HL-60 (cell line): ENCODE measurements around the gene WNT8A.

Source experiments
- DNase-seq, 2 experiments: peaks; one replicate each; pipeline ENCODE4 v3.0.0-alpha.2; 2010 to 2020; ENCODE audit warnings: low read depth in 1 of 2, low spot score in 1 of 2
- H3K27ac ChIP-seq: fragments of 250-450 bp; sonication (Bioruptor Pico); replicated peaks from 2 replicates; pipeline ENCODE4 v1.5.1; 2020; ENCODE audit warnings: mild to moderate bottlenecking, moderate library complexity
- H3K27me3 ChIP-seq: fragments of 250-450 bp; sonication (Bioruptor Pico); 2 replicates; pipeline ENCODE4 v1.5.1; 2021; ENCODE audit warnings: mild to moderate bottlenecking, moderate library complexity; ENCODE audit not compliant: insufficient read depth, poor library complexity, severe bottlenecking
- H3K4me3 ChIP-seq: replicated peaks from 2 replicates; pipeline ENCODE4 v1.5.1; 2011; ENCODE audit warnings: mild to moderate bottlenecking, control low read depth, low read length; ENCODE audit not compliant: insufficient read depth
- CTCF ChIP-seq: IDR thresholded peaks from one replicate; pipeline ENCODE4 v1.5.1; 2011; ENCODE audit warnings: low read length, control low read depth, inconsistent platforms; ENCODE audit not compliant: insufficient read depth
- GABPA ChIP-seq: IDR thresholded peaks from 2 replicates; pipeline ENCODE4 v1.6.1; 2012; ENCODE audit warnings: low read depth
- POLR2AphosphoS5 ChIP-seq: IDR thresholded peaks from 2 replicates; pipeline ENCODE4 v1.6.1; 2012; ENCODE audit warnings: low read depth
- SPI1 ChIP-seq: IDR thresholded peaks from 2 replicates; pipeline ENCODE4 v1.6.1; 2012; ENCODE audit warnings: low read depth, mild to moderate bottlenecking, borderline replicate concordance
- TF ChIP-seq, protein P1 (sequence below): IDR thresholded peaks from 2 replicates; pipeline ENCODE4 v1.6.1; 2012; ENCODE audit warnings: low read depth; ENCODE audit not compliant: insufficient replicate concordance

Gene WNT8A

DNA sequence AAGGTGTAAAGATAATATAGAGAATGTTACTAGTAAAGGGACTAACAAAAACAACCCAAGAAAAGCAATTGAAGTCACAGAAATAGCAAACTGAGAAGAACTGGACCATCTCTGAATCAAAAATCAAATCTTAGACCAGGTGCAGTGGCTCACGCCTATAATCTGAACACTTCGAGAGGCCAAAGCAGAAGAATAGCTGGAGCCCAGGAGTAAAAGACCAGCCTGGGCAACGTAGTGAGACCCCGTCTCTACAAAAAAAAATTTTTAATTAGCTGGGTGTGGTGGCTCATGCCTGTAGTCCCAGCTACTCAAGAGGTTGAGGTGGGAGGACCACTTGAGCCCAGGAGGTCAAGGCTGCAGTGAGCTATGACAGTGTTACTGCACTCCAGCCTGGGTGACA is 27.3 kb downstream of the WNT8A start:
- Histone ChIP-seq H3K4me3 (no peak overlapping the region), H3K27ac (no peak overlapping the region), H3K27me3 (no peaks in the 10 kb centered on the region)
- TF ChIP-seq CTCF (no peak), POLR2AphosphoS5 (no peak), GABPA (no peak), SPI1 (no peak)
- TF ChIP-seq, protein P1, sequence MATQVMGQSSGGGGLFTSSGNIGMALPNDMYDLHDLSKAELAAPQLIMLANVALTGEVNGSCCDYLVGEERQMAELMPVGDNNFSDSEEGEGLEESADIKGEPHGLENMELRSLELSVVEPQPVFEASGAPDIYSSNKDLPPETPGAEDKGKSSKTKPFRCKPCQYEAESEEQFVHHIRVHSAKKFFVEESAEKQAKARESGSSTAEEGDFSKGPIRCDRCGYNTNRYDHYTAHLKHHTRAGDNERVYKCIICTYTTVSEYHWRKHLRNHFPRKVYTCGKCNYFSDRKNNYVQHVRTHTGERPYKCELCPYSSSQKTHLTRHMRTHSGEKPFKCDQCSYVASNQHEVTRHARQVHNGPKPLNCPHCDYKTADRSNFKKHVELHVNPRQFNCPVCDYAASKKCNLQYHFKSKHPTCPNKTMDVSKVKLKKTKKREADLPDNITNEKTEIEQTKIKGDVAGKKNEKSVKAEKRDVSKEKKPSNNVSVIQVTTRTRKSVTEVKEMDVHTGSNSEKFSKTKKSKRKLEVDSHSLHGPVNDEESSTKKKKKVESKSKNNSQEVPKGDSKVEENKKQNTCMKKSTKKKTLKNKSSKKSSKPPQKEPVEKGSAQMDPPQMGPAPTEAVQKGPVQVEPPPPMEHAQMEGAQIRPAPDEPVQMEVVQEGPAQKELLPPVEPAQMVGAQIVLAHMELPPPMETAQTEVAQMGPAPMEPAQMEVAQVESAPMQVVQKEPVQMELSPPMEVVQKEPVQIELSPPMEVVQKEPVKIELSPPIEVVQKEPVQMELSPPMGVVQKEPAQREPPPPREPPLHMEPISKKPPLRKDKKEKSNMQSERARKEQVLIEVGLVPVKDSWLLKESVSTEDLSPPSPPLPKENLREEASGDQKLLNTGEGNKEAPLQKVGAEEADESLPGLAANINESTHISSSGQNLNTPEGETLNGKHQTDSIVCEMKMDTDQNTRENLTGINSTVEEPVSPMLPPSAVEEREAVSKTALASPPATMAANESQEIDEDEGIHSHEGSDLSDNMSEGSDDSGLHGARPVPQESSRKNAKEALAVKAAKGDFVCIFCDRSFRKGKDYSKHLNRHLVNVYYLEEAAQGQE = no peak
- no peak for DNase-seq

GRCh38 chr5:138111937-138112336 is 28.1 kb downstream of the WNT8A start:
- no peak overlapping the region for H3K27ac ChIP-seq
- TF ChIP-seq, protein P1 = no peak
- TF ChIP-seq CTCF = no peak
- TF ChIP-seq POLR2AphosphoS5 = no peak
- no peak for TF ChIP-seq GABPA
- TF ChIP-seq SPI1 = no peak

DNA sequence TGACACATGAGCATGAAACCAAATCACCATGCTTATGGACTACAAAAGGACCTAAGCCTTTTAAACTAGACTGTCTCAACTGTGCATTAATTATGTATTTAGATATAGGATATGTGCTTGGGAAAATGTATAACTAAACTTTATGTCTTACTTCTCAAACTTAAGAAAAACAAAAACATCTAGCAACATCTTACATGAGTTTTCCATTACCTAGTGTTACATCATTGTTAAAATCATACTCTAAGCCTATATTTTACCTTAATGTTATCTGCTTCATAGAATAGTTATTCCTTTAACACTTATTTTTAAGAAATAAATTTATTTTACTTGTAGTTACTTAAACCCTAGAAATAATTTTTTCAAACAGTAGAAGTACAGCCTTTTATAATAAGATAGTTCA is 31.4 kb downstream of the WNT8A start:
- Histone ChIP-seq H3K4me3 (no peak overlapping the region), H3K27me3 (no peaks in the 10 kb centered on the region), H3K27ac (no peak overlapping the region)
- no peak for TF ChIP-seq GABPA
- TF ChIP-seq CTCF = no peak
- no peak for TF ChIP-seq POLR2AphosphoS5
- no peak for TF ChIP-seq SPI1
- TF ChIP-seq, protein P1 = no peak
- DNase-seq = no peak

More at GRCh38 chr5:138111937-138112336, 28.1 kb downstream of the WNT8A start:
- Histone ChIP-seq H3K4me3 (no peak overlapping the region), H3K27me3 (no peaks in the 10 kb centered on the region)
- no peak for DNase-seq
